Muscle layer of duodenum (tissue), 2 donors: ENCODE results near the gene SEMA3C.
A peak's percentile ranks its signal among the peaks of the same experiment; 100 is the strongest.

Experiments used
- H3K27ac ChIP-seq: one replicate; pipeline ENCODE4 v1.7.0; 2013; ENCODE audit warnings: mild to moderate bottlenecking, low read length
- H3K27me3 ChIP-seq: one replicate; pipeline ENCODE4 v1.7.0; 2013; ENCODE audit warnings: low read depth, mild to moderate bottlenecking, control low read depth, low read length
- H3K36me3 ChIP-seq, 2 donors: one replicate each; pipeline ENCODE4 v1.7.0; 2013; ENCODE audit warnings: low read length in 2 of 2, control low read depth in 1 of 2, mild to moderate bottlenecking in 1 of 2; ENCODE audit not compliant: insufficient read depth in 2 of 2, control insufficient read depth in 1 of 2
- H3K4me1 ChIP-seq, 2 donors: one replicate each; pipeline ENCODE4 v1.7.0; 2013; ENCODE audit warnings: low read length in 2 of 2, mild to moderate bottlenecking in 2 of 2, control low read depth in 1 of 2, moderate library complexity in 1 of 2; ENCODE audit not compliant: insufficient read depth in 2 of 2, control insufficient read depth in 1 of 2
- H3K4me3 ChIP-seq, 2 donors: one replicate each; pipeline ENCODE4 v1.7.0; 2013; ENCODE audit warnings: low read length in 2 of 2, low read depth in 1 of 2, mild to moderate bottlenecking in 1 of 2
- H3K9me3 ChIP-seq, 2 donors: one replicate each; pipeline ENCODE4 v1.7.0; 2013; ENCODE audit warnings: low read length in 2 of 2, control low read depth in 1 of 2, mild to moderate bottlenecking in 1 of 2; ENCODE audit not compliant: control insufficient read depth in 1 of 2
- donor health status: healthy.

The SEMA3C gene

DNA sequence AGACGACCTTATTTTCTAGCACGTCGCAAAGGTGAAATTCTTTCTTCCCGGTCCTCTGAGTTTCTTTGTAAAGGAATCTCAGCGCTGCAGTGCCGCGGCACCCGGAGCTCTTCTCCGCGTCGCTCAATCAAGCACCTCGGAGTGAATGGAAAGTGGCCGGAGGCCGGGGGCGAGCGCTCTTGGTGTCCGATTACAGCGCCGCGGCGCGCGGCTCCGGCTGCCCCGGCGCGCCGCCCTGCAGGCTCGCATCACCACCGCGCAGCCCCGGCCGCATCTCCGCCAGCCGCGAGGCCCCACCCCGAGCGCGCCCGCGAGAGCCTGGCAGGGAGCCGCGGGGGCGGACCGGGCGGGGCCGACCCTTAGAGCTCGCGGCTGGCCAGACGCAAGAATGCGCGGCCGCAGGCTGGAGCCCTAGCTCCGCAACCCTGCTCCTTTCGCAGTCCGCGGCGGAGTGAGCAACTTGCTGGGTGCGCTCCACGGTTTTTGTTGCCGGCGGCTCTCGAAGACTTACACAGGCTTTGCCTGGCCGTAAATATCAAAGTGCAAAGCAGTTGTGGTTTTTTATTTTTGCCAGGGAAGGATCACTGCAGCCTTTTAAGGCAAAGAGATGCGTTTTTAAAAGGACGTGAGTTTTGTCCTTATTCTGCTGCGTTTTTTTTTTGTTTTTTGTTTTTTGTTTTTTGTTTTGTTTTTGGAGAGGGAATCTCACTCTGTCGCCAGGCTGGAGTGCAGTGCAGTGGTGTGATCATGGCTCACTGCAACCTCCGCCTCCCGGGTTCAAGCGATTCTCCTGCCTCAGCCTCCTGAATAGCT lies at the start of gene SEMA3C:
Gene SEMA3C, minus strand, starts transcription at position 143 of the 813 bp plus-strand sequence. CDS start 2,270 bp downstream, outside the sequence.
- Histone ChIP-seq H3K27me3 (no peaks in the 10 kb centered on the region), H3K9me3 (no peaks in the 10 kb centered on the region), H3K4me1 (peaks cover 0 to 11% of the 10 kb centered on the region in 2 donors), H3K4me3 (peak within 1 kb of the TSS; percentile 91 to 92), H3K27ac (peak within 1 kb of the TSS; percentile 85), H3K36me3 (peaks cover 0 to 3% of the 10 kb centered on the region in 2 donors)

DNA sequence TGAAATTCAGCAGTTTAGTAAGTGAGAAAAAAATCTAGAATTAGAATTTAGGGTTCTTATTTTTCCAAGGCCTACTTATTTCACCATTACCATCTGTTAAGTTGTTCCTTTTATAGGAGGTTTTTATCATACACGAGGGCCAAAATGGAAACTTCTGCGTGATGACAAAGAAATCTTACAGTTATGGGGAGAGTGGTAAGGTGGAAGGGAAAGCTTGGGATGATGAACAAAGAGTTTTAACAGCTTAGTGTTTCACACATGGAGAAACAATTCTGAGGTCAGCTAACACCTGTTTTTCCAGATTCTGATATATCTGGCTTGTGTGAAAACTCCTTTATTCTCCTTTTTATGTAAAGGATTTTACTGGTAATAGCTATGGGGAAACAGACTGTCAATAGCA lies 49.8 kb upstream of the SEMA3C start:
- no peaks in the 10 kb centered on the region for H3K9me3 ChIP-seq
- no peak overlapping the region for H3K4me3 ChIP-seq

DNA sequence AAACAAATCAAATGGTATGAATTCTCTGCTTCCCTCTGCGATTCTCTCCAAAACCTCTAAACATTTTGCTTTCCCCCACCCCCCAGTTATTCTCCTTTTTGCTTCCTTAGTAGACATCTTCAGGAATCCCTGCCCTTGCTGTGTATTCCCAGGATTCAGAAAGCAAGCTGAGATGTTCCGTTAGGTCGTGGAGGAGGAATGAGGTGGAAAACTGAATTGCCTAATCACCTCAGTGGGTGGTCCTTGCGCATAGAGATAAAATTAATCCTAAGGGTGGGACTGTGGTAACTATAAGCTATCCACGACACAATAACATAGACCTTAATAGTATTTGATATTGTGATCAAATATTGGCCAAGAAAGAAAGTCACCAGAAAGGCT lies 49.1 kb upstream of the SEMA3C start:
- H3K27ac ChIP-seq: no peak overlapping the region
- H3K4me1 ChIP-seq: no peaks in the 10 kb centered on the region
- no peak overlapping the region for H3K4me3 ChIP-seq
- no peaks in the 10 kb centered on the region for H3K9me3 ChIP-seq
- H3K36me3 ChIP-seq: no peaks in the 10 kb centered on the region
- no peaks in the 10 kb centered on the region for H3K27me3 ChIP-seq

More for the DNA sequence above, 49.8 kb upstream of the SEMA3C start:
- Histone ChIP-seq H3K27ac (no peak overlapping the region), H3K27me3 (no peaks in the 10 kb centered on the region), H3K36me3 (no peaks in the 10 kb centered on the region), H3K4me1 (no peaks in the 10 kb centered on the region)

DNA sequence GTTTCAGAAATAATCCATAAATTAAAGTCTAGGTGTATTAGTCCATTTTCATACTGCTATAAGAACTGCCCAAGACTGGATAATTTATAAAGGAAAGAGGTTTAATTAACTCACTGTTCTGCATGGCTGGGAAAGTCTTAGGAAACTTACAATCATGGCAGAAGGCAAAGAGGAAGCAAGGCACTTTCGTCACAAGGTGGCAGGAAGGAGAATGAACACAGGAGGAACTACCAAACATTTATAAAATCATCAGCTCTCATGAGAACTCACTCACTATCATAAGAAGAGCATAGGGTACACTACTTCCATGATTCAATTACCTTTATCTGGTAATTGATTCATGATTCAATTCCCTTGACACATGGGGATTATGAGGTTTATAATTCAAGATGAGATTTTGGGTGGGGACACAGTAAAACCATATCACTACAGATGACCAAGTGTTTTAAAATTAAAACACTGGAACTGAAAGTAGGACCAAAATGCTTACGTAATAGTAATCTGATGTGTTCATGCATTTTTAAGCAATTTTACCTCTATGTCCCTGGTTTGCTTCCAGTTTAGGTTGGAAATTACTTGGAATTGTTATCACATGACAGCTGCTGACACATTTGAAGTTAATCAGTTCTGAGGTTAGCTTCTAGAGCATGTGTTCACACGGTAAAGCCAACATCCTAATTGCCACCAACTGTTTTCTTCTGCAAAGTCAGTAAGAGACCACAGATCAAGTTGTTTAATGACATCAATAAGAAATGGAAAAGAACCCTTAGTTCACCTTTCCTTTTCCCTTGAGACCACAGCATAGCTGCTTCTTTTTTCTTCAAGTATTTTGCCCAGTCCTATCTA lies 48.4 kb upstream of the SEMA3C start:
- no peak overlapping the region for H3K4me3 ChIP-seq
- H3K27me3 ChIP-seq: no peaks in the 10 kb centered on the region
- H3K36me3 ChIP-seq: no peaks in the 10 kb centered on the region
- no peaks in the 10 kb centered on the region for H3K4me1 ChIP-seq
- no peak overlapping the region for H3K27ac ChIP-seq
- peaks cover 0 to 2% of the 10 kb centered on the region in 2 donors for H3K9me3 ChIP-seq

- H3K36me3 ChIP-seq: no peaks in the 10 kb centered on the region
- no peak overlapping the region for H3K4me3 ChIP-seq
- H3K27me3 ChIP-seq: no peaks in the 10 kb centered on the region
- H3K9me3 ChIP-seq: peaks cover 0 to 2% of the 10 kb centered on the region in 2 donors
- no peak overlapping the region for H3K27ac ChIP-seq
- no peaks in the 10 kb centered on the region for H3K4me1 ChIP-seq
Observed at GRCh38 chr7:80960244-80960795, 41.5 kb upstream of the SEMA3C start.

- Histone ChIP-seq H3K27me3 (no peaks in the 10 kb centered on the region), H3K27ac (no peak overlapping the region), H3K4me3 (no peak overlapping the region), H3K36me3 (no peaks in the 10 kb centered on the region), H3K9me3 (no peaks in the 10 kb centered on the region), H3K4me1 (no peaks in the 10 kb centered on the region)
Observed at GRCh38 chr7:80957226-80957777, 38.5 kb upstream of the SEMA3C start.

- Histone ChIP-seq H3K36me3 (no peaks in the 10 kb centered on the region), H3K4me1 (no peaks in the 10 kb centered on the region), H3K4me3 (no peak overlapping the region), H3K9me3 (no peaks in the 10 kb centered on the region), H3K27me3 (no peaks in the 10 kb centered on the region), H3K27ac (no peak overlapping the region)
Observed at GRCh38 chr7:80954191-80954590, 35.3 kb upstream of the SEMA3C start.

DNA sequence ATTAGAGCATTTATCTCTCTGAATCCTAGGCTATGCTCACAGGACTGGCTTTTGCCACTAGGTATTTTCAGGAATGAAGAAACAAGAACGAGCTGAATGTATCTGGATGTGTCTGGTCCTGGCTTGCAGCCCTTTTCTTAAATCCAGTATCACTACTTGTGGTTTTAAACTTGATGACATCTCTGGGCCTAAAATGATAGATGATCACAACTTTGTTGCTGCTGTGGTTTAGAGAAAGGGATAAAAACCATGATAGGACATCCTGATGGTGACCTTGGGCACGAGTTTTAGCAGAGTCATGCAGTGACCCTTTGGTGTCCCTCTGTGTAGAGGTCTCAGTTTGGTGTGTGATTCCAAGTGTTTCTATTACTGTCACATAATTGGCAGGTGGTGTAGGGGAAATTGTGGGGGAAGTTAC lies 31.7 kb upstream of the SEMA3C start:
- H3K27me3 ChIP-seq: no peaks in the 10 kb centered on the region
- no peaks in the 10 kb centered on the region for H3K9me3 ChIP-seq
- no peaks in the 10 kb centered on the region for H3K36me3 ChIP-seq
- no peak overlapping the region for H3K4me3 ChIP-seq
- no peaks in the 10 kb centered on the region for H3K4me1 ChIP-seq
- no peak overlapping the region for H3K27ac ChIP-seq

GRCh38 chr7:80949449-80949848 lies 30.6 kb upstream of the SEMA3C start:
- no peaks in the 10 kb centered on the region for H3K9me3 ChIP-seq
- H3K4me3 ChIP-seq: no peak overlapping the region
- no peak overlapping the region for H3K27ac ChIP-seq
- H3K36me3 ChIP-seq: no peaks in the 10 kb centered on the region
- no peaks in the 10 kb centered on the region for H3K4me1 ChIP-seq
- no peaks in the 10 kb centered on the region for H3K27me3 ChIP-seq

DNA sequence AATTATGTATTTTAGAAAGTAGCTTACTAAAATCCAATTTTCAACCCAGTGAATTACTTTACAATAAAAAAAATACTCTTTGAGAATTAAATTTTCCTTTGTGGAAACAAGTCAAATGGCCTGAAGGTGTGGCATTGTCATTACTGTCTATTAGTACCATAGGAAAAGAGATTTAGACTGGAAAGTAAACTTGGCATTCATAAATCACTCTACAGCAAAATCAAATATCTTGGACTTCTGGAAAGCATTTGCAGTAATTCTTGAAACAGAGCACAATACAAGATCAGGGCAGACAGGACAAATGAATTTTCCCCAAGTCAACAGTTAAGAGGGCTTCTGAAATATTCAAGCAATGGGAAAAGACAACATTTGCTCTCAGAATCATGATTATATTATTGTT lies 28.0 kb upstream of the SEMA3C start:
- no peak overlapping the region for H3K27ac ChIP-seq
- no peak overlapping the region for H3K4me3 ChIP-seq
- peaks cover 0 to 2% of the 10 kb centered on the region in 2 donors for H3K36me3 ChIP-seq

DNA sequence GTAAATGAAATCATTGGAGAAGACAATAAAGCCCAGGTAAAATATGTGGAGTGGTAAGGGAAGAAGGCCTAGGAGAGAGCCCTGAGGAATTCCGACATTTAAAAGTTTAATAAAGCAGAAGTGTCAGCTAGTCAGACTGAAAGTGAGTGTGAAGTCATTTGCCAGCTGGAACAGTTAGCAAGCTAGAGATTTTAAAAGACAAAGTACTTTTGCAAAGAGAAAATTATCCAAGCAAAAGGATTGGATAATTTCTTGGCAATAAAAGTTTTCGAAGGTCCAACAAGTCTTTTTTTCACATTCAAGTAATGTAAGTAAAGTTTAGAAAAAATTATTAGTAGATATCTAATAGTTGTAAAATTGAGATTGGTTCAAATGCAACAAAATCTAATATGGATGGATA lies 27.1 kb upstream of the SEMA3C start:
- no peak overlapping the region for H3K27ac ChIP-seq

More for the DNA sequence above, 28.0 kb upstream of the SEMA3C start:
- no peaks in the 10 kb centered on the region for H3K9me3 ChIP-seq
- no peaks in the 10 kb centered on the region for H3K27me3 ChIP-seq
- peaks cover 6 to 9% of the 10 kb centered on the region in 2 donors for H3K4me1 ChIP-seq

More for the DNA sequence above, 27.1 kb upstream of the SEMA3C start:
- H3K27me3 ChIP-seq: no peaks in the 10 kb centered on the region
- H3K4me3 ChIP-seq: no peak overlapping the region
- H3K36me3 ChIP-seq: peaks cover 0 to 5% of the 10 kb centered on the region in 2 donors
- no peaks in the 10 kb centered on the region for H3K9me3 ChIP-seq
- H3K4me1 ChIP-seq: peaks cover 9 to 11% of the 10 kb centered on the region in 2 donors
